Skeletal muscle tissue (tissue), 4 donors: ENCODE results near the gene OTOS. TPM values are rescaled to one million over a fixed set of nuclear protein-coding genes. Genes with fewer than 3 reads are reported as not detected.

Source experiments
- H3K27ac ChIP-seq: one replicate; pipeline ENCODE4 v1.7.0; 2013; ENCODE audit warnings: mild to moderate bottlenecking, low read depth, low read length, inconsistent platforms
- H3K27me3 ChIP-seq, 3 donors: one replicate each; pipeline ENCODE4 v1.7.0; 2013; ENCODE audit warnings: low read length in 3 of 3; ENCODE audit not compliant: control insufficient read depth in 3 of 3, insufficient read depth in 3 of 3
- H3K36me3 ChIP-seq, 3 donors: one replicate each; pipeline ENCODE4 v1.7.0; 2013; ENCODE audit warnings: low read length in 3 of 3; ENCODE audit not compliant: control insufficient read depth in 3 of 3, insufficient read depth in 3 of 3
- H3K4me1 ChIP-seq, 3 donors: one replicate each; pipeline ENCODE4 v1.7.0; 2013; ENCODE audit warnings: low read length in 3 of 3, mild to moderate bottlenecking in 3 of 3; ENCODE audit not compliant: control insufficient read depth in 3 of 3, insufficient read depth in 3 of 3
- H3K4me3 ChIP-seq, 3 donors: one replicate each; pipeline ENCODE4 v1.7.0; 2013; ENCODE audit warnings: low read length in 3 of 3
- H3K9ac ChIP-seq, 3 donors: one replicate each; pipeline ENCODE4 v1.7.0; 2013; ENCODE audit warnings: low read length in 3 of 3, mild to moderate bottlenecking in 3 of 3, moderate library complexity in 2 of 3, low read depth in 1 of 3
- H3K9me3 ChIP-seq, 3 donors: one replicate each; pipeline ENCODE4 v1.7.0; 2013; ENCODE audit warnings: low read length in 3 of 3; ENCODE audit not compliant: control insufficient read depth in 3 of 3
- total RNA-seq: library from RNA; depleted of rRNA; stranded (reverse); fragments of >200 nt; gene quantifications from one replicate; pipeline ENCODE4 v1.2.3, GENCODE V29; 2014
- donor health status: Osteomylitis.

OTOS gene
- total RNA-seq, 1 donor from 2014 or later, result not detected

DNA sequence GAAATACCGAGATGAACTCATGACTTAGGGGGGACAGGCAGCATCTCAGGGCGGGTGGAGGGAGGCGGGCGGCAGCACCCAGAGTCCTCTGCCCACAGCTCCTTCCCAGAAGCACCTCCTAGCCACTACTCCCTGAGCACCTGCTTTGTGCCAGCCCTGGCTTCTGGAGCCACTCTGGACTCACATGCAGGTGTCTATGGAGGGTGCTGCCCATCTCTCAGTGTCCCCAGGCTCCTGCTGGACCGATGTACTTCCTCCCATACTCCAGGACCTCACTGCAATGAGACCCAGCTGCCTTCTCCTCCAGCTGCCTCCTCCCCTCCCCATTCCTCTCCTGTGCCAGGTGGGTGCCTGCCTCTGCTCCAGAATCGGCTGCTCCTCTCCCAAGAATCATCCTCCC, 22.1 kb upstream of the OTOS start:
- Histone ChIP-seq H3K4me1 (no peaks in the 10 kb centered on the region), H3K9ac (no peak overlapping the region), H3K27me3 (peaks cover 0 to 25% (median 20%) of the 10 kb centered on the region in 3 donors), H3K27ac (no peak overlapping the region), H3K4me3 (no peak overlapping the region), H3K36me3 (no peaks in the 10 kb centered on the region), H3K9me3 (no peaks in the 10 kb centered on the region)

DNA sequence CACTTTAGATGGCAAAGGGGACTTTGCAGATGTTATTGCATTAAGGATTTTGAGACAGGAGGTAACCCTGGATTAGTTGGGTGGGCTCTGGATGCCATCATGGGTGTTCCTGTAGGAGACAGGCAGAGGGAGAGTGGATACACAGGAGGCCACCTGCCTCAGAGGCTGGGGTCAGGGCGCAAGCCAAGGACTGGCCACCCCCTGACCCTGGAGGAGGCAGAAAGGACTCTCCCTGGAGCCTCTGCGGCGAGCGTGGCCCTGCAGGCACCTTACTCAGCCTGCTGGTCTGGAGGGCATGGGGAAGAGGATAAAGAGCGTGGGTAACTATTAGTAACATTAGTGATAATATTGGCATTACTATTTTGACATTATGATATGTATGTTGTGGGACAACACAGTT, 21.6 kb upstream of the OTOS start:
- no peaks in the 10 kb centered on the region for H3K9me3 ChIP-seq
- no peaks in the 10 kb centered on the region for H3K4me1 ChIP-seq
- H3K36me3 ChIP-seq, result no peaks in the 10 kb centered on the region
- no peak overlapping the region for H3K27ac ChIP-seq
- H3K4me3 ChIP-seq, result no peak overlapping the region
- peaks cover 0 to 20% (median 20%) of the 10 kb centered on the region in 3 donors for H3K27me3 ChIP-seq
- H3K9ac ChIP-seq, result no peak overlapping the region

DNA sequence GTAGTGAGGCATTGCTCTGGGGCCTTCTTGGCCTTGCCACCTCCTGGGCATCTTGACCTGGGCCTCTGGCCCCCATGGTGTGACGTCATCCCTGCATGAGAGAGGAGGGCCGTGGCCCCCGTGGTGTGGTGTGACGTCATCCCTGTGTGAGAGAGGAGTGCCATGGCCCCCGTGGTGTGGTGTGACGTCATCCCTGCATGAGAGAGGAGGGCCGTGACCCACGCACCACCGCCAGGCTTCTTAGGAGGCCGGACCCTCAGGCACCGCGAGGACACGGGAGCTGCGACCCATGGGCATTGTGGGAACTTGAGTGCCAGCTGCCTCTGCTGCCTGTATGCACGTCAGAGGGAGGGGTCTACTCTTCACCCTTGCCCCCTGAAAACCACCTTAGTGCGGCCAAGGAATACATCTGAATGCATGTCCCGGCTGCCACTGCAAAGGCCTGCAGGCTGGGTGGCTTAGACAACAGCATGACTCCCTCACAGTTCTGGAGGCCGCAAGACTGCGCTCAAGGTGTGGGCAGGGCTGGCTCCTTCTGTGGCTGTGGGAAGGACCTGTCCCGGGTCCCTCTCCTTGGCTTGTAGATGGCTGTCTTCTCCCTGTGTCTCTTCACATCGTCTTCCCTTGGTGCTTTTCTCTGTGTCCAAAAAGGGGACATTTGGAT, 20.8 kb upstream of the OTOS start:
- H3K36me3 ChIP-seq, result no peaks in the 10 kb centered on the region
- peaks cover 0 to 14% (median 12%) of the 10 kb centered on the region in 3 donors for H3K27me3 ChIP-seq
- H3K4me3 ChIP-seq, result no peak overlapping the region
- H3K27ac ChIP-seq, result no peak overlapping the region
- H3K4me1 ChIP-seq, result no peaks in the 10 kb centered on the region
- no peaks in the 10 kb centered on the region for H3K9me3 ChIP-seq
- H3K9ac ChIP-seq, result no peak overlapping the region

DNA sequence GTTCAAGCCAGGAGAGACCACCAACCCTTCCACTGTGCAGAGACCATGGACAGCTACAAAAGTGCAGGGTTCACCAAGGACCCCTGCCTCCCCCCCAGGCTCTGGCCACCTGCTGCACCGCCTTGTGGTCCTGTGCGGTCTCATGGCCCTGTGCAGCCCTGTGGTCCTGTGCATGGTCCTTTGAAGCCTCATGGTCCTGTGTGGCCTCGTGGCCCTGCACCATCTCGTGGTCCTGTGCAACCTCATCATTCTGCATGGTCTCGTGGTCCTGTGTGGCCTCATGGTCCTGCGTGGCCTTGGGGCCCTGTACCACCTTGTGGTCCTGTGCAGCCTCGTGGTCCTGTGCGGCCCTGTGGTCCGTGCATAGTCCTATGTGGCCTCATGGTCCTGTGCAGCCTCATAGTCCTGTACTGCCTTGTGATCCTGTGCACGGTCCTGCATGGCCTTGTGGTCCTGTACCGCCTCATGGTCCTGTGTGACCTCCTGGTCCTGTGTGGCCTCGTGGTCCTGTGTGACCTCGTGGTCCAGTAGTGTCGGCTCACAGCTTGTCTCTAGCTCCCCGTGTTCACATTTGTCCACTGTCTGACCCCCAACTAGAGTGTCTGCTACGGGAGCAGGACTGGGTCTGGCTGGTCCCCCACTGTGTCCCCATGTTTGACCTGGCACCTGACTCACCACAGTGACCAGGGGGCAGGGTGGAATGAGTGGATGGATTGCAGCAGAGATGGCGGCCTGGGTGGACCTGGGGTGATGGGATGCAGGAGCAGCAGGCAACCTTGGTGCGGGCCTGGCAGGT, 20.0 kb upstream of the OTOS start:
- no peak overlapping the region for H3K9ac ChIP-seq
- peaks cover 0 to 13% (median 10%) of the 10 kb centered on the region in 3 donors for H3K27me3 ChIP-seq

DNA sequence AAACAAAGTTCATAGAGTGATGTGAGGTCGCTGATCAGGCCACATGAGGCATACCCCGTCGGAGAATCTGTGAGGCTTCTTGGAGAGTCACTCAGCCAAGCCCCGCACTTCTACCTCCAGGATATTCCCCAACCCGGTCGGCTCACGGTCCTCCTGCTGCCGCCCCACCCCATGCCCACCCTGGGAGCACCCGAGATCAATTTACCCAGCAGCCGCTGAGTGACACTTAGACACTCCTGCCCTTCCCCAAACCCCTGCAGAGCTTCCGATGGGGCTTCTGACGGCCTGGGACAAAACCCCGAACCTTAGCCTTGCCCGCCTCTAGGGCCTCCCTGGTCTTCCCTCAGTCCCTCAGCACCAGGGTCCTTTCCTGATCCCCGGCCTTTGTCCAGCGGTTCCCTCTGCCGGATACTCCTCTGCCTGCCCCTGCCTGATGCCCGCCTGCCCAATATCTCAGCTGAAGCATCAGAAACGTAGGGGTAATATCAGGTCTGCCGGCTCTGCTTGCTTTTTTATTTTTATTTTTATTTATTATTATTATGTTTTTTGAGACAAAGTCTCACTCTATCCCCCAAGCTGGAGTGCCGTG, 18.9 kb upstream of the OTOS start:
- no peaks in the 10 kb centered on the region for H3K36me3 ChIP-seq
- no peak overlapping the region for H3K27ac ChIP-seq
- H3K9ac ChIP-seq, result no peak overlapping the region
- peaks cover 0 to 13% (median 10%) of the 10 kb centered on the region in 3 donors for H3K27me3 ChIP-seq
- no peaks in the 10 kb centered on the region for H3K4me1 ChIP-seq
- H3K4me3 ChIP-seq, result no peak overlapping the region
- H3K9me3 ChIP-seq, result no peaks in the 10 kb centered on the region

More for the DNA sequence above, 20.0 kb upstream of the OTOS start:
- Histone ChIP-seq H3K36me3 (no peaks in the 10 kb centered on the region), H3K4me3 (no peak overlapping the region), H3K9me3 (no peaks in the 10 kb centered on the region), H3K4me1 (no peaks in the 10 kb centered on the region), H3K27ac (no peak overlapping the region)

DNA sequence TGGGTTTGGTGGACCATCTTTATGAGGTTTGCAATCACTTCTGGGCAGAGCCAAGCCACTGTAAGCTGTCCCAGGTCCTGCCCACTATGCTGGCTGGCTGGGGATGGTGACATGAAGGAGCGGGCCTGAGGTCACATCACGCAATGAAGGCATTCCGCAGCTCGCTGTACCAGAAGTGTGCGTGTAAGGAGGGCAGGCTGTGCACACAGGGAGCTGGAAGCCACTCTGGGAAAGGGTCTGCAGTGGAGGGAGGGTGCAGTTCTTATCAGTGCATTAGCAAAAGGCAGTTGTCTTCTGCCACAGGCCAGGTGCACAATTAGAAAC, 16.7 kb upstream of the OTOS start:
- Histone ChIP-seq H3K4me3 (no peak overlapping the region), H3K9me3 (no peaks in the 10 kb centered on the region), H3K9ac (no peak overlapping the region), H3K27ac (no peak overlapping the region), H3K4me1 (no peaks in the 10 kb centered on the region), H3K27me3 (peaks cover 0 to 8% (median 7%) of the 10 kb centered on the region in 3 donors), H3K36me3 (no peaks in the 10 kb centered on the region)

DNA sequence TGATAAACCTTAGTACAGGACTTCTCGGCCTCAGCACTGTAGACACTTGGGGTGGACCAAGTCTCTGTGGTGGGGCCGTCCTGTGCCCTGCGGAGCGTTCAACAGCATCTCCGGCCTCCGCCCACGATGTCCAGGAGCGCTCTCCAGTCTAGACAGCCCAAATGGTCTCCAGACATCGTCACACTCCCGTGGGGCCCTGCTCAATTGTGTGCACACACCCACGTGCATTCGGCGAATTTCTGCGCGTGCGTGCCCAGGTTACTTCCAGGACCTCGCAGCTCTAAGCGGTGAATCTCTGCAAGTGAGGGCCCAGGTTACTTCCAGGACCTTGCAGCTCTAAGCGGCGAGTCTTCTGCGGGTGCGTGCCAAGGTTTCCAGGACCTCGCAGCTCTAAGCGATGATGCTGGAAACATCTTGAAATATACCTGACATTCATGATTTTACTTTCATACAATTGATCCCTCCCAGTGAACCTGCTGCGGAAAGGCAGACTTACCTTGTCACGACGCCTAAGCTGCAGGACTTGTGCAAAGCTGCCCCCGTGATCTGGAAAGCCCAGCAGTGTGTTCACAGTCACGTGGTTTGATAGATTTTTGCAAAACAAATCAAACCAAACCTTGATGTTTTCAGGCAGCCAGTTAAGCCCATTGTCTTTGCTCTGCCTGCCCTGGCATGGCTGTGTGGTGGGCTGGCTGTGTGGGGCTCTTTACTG, 16.1 kb upstream of the OTOS start:
- Histone ChIP-seq H3K27me3 (peaks cover 0 to 8% (median 7%) of the 10 kb centered on the region in 3 donors), H3K9me3 (no peaks in the 10 kb centered on the region)

DNA sequence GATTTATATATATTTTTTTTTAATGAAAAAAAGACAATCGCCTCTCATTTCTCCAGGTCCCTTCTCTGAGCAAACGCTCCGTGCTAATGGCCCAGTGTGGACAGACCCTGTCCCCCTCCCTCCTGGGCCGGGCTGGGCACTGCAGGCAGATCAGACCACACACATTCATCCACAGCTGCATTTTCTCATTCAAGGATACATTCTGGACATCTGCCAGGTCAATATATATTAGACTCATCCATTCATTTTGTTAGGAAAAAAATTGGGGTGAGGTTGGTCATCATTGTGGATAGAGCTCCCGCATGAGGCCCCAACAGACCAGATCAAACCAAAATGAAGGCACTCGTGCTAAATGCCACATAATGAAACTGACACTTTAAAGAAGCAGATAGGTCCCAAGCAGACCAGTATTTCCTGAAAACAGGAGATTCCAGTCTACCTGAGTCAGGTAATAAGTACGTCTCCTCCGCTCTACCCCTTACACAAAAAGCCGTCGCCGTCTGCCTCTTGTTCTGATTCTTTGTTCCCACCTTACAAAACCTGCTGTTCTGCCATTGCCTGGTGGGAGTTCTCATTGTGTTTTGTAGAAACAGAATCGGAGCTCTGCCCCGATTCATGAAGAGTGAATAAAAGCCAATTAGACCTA, 15.4 kb upstream of the OTOS start:
- no peak overlapping the region for H3K27ac ChIP-seq
- H3K4me3 ChIP-seq, result no peak overlapping the region
- peaks cover 0 to 6% (median 4%) of the 10 kb centered on the region in 3 donors for H3K4me1 ChIP-seq
- H3K9me3 ChIP-seq, result no peaks in the 10 kb centered on the region
- peaks cover 0 to 7% (median 6%) of the 10 kb centered on the region in 3 donors for H3K27me3 ChIP-seq
- H3K9ac ChIP-seq, result no peak overlapping the region
- H3K36me3 ChIP-seq, result no peaks in the 10 kb centered on the region

More for the DNA sequence above, 16.1 kb upstream of the OTOS start:
- H3K36me3 ChIP-seq, result no peaks in the 10 kb centered on the region
- H3K27ac ChIP-seq, result no peak overlapping the region
- H3K4me1 ChIP-seq, result peaks cover 0 to 4% (median 1%) of the 10 kb centered on the region in 3 donors
- no peak overlapping the region for H3K9ac ChIP-seq
- no peak overlapping the region for H3K4me3 ChIP-seq

DNA sequence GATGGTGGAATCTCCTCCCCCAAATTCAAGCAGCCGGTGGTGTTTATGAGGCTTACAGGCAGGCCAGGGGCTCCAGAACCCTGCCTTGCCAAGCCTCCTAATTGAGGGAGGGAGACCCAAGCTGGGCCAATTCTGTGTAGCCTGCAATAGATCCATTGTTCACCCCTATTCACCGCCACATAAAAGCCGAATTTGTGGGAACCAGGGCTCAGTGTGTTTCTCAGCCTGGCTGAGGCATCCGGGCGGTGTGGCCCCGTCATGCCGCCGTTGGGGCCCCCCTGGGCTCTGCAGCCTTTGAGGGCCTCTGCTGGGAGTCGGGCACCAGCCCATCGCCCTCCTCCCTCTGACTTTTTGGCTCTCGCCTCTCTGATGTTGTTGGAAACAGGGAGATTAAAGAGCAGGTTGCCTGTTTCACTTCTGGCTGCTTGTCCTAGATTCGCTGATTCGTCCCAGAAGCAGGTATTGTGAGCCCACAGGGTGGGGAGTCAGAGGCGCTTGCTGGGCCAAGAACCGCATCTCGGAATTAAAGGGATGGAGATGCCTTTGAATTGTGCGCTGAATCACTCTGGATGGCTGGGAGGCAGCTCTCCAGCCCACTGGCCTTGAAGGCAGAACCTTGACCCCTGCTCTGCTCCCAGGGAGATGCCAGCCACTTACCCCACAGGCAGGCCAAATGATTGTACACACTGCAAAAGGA, 14.7 kb upstream of the OTOS start:
- Histone ChIP-seq H3K27me3 (no peaks in the 10 kb centered on the region), H3K27ac (no peak overlapping the region), H3K4me3 (no peak overlapping the region), H3K4me1 (peaks cover 0 to 7% (median 4%) of the 10 kb centered on the region in 3 donors), H3K36me3 (no peaks in the 10 kb centered on the region), H3K9ac (no peak overlapping the region), H3K9me3 (no peaks in the 10 kb centered on the region)
